ENCODE data around the gene DLG2.

DLG2 gene

DNA sequence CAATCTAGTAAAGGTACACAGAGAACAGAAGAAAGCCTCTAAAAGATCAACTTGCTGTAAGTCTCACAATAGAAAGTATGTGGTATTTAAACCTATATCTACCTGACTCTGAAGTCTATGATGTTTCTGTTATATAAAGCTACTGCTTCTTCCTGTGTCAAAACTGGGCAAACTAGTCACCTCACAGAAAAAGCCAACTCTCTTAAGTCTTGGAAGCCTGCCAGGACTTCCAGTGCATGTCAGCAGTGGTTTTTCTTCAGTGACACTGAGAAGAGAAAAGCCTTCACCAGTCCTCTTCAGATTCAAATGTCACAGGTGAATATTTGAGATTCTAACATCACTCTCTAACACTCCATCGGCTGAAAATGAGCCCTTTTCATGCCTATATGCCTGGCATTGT lies 808.0 kb downstream of the DLG2 start:
- Histone ChIP-seq H3K27me3 (ENCODE audit: insufficient read depth, poor library complexity, severe bottlenecking) (no peaks in the 10 kb centered on the region), H3K27ac (replicated peaks) (no peak overlapping the region), H3K4me3 (replicated peaks; ENCODE audit: insufficient read depth, low read length) (no peak overlapping the region)
- no peak for DNase-seq (ENCODE audit: low read depth in 1 of 2, low spot score in 1 of 2)
- TF ChIP-seq, protein P1, sequence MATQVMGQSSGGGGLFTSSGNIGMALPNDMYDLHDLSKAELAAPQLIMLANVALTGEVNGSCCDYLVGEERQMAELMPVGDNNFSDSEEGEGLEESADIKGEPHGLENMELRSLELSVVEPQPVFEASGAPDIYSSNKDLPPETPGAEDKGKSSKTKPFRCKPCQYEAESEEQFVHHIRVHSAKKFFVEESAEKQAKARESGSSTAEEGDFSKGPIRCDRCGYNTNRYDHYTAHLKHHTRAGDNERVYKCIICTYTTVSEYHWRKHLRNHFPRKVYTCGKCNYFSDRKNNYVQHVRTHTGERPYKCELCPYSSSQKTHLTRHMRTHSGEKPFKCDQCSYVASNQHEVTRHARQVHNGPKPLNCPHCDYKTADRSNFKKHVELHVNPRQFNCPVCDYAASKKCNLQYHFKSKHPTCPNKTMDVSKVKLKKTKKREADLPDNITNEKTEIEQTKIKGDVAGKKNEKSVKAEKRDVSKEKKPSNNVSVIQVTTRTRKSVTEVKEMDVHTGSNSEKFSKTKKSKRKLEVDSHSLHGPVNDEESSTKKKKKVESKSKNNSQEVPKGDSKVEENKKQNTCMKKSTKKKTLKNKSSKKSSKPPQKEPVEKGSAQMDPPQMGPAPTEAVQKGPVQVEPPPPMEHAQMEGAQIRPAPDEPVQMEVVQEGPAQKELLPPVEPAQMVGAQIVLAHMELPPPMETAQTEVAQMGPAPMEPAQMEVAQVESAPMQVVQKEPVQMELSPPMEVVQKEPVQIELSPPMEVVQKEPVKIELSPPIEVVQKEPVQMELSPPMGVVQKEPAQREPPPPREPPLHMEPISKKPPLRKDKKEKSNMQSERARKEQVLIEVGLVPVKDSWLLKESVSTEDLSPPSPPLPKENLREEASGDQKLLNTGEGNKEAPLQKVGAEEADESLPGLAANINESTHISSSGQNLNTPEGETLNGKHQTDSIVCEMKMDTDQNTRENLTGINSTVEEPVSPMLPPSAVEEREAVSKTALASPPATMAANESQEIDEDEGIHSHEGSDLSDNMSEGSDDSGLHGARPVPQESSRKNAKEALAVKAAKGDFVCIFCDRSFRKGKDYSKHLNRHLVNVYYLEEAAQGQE (IDR thresholded peaks at IDR 0.05; ENCODE audit: insufficient replicate concordance, low read depth): no peak
- TF ChIP-seq POLR2AphosphoS5 (IDR thresholded peaks at IDR 0.05; ENCODE audit: low read depth): no peak
- no peak for TF ChIP-seq GABPA (IDR thresholded peaks at IDR 0.05; ENCODE audit: low read depth)
- TF ChIP-seq, protein P2, sequence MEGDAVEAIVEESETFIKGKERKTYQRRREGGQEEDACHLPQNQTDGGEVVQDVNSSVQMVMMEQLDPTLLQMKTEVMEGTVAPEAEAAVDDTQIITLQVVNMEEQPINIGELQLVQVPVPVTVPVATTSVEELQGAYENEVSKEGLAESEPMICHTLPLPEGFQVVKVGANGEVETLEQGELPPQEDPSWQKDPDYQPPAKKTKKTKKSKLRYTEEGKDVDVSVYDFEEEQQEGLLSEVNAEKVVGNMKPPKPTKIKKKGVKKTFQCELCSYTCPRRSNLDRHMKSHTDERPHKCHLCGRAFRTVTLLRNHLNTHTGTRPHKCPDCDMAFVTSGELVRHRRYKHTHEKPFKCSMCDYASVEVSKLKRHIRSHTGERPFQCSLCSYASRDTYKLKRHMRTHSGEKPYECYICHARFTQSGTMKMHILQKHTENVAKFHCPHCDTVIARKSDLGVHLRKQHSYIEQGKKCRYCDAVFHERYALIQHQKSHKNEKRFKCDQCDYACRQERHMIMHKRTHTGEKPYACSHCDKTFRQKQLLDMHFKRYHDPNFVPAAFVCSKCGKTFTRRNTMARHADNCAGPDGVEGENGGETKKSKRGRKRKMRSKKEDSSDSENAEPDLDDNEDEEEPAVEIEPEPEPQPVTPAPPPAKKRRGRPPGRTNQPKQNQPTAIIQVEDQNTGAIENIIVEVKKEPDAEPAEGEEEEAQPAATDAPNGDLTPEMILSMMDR (IDR thresholded peaks at IDR 0.05; ENCODE audit: insufficient read depth, low read length): no peak
- TF ChIP-seq SPI1 (IDR thresholded peaks at IDR 0.05; ENCODE audit: borderline replicate concordance, low read depth): no peak

- Histone ChIP-seq H3K27me3 (ENCODE audit: insufficient read depth, poor library complexity, severe bottlenecking) (no peaks in the 10 kb centered on the region), H3K4me3 (replicated peaks; ENCODE audit: insufficient read depth, low read length) (no peak overlapping the region), H3K27ac (replicated peaks) (no peak overlapping the region)
- no peak for DNase-seq (ENCODE audit: low read depth in 1 of 2, low spot score in 1 of 2)
- TF ChIP-seq SPI1 (IDR thresholded peaks at IDR 0.05; ENCODE audit: borderline replicate concordance, low read depth) (no peak), GABPA (IDR thresholded peaks at IDR 0.05; ENCODE audit: low read depth) (no peak), POLR2AphosphoS5 (IDR thresholded peaks at IDR 0.05; ENCODE audit: low read depth) (no peak)
- TF ChIP-seq, protein P1 (IDR thresholded peaks at IDR 0.05; ENCODE audit: insufficient replicate concordance, low read depth): no peak
- TF ChIP-seq, protein P2 (IDR thresholded peaks at IDR 0.05; ENCODE audit: insufficient read depth, low read length): no peak
Measured at GRCh38 chr11:84817998-84818397, 809.1 kb downstream of the DLG2 start.

GRCh38 chr11:84812471-84812969 lies 814.6 kb downstream of the DLG2 start:
- Histone ChIP-seq H3K4me3 (replicated peaks; ENCODE audit: insufficient read depth, low read length) (no peak overlapping the region), H3K27ac (replicated peaks) (no peak overlapping the region), H3K27me3 (ENCODE audit: insufficient read depth, poor library complexity, severe bottlenecking) (no peaks in the 10 kb centered on the region)
- TF ChIP-seq GABPA (IDR thresholded peaks at IDR 0.05; ENCODE audit: low read depth) (no peak), SPI1 (IDR thresholded peaks at IDR 0.05; ENCODE audit: borderline replicate concordance, low read depth) (no peak)
- TF ChIP-seq, protein P2 (IDR thresholded peaks at IDR 0.05; ENCODE audit: insufficient read depth, low read length): no peak
- no peak for DNase-seq (ENCODE audit: low read depth in 1 of 2, low spot score in 1 of 2)

GRCh38 chr11:84806354-84806753 lies 820.8 kb downstream of the DLG2 start:
- no peak for DNase-seq (ENCODE audit: low read depth in 1 of 2, low spot score in 1 of 2)
- Histone ChIP-seq H3K27ac (replicated peaks) (no peak overlapping the region), H3K27me3 (ENCODE audit: insufficient read depth, poor library complexity, severe bottlenecking) (no peaks in the 10 kb centered on the region), H3K4me3 (replicated peaks; ENCODE audit: insufficient read depth, low read length) (no peak overlapping the region)
- TF ChIP-seq SPI1 (IDR thresholded peaks at IDR 0.05; ENCODE audit: borderline replicate concordance, low read depth): no peak
- TF ChIP-seq, protein P2 (IDR thresholded peaks at IDR 0.05; ENCODE audit: insufficient read depth, low read length): no peak
- TF ChIP-seq GABPA (IDR thresholded peaks at IDR 0.05; ENCODE audit: low read depth): no peak
